Measurements from ENCODE around the gene TAF11L13. TPM values are rescaled to one million over a fixed set of nuclear protein-coding genes. Genes with fewer than 3 reads are reported as not detected.
"Not testable (repeated sequence)": the region's sequence is repeated elsewhere in the genome, so short reads cannot be mapped to it uniquely, and the experiment has no call there.

Gene TAF11L13
- total RNA-seq (2021), result not detected in 2 replicates
- percentile 30 among the genes with signal in this experiment for Bru-seq, nascent RNA
- BruChase-seq, experiment 1, labeled RNA remaining after a 2-hour chase, result percentile 20 among the genes with signal in this experiment
- BruChase-seq, experiment 2, labeled RNA remaining after a 6-hour chase, result percentile 27 among the genes with signal in this experiment
- long read RNA-seq, result 0 reads

- H3K4me3 ChIP-seq (ENCODE audit: low read depth, low read length, poor library complexity, severe bottlenecking); H3K36me3 ChIP-seq (ENCODE audit: insufficient read depth, low read length, poor library complexity, severe bottlenecking); H3K4me1 ChIP-seq (ENCODE audit: insufficient read depth, low read length, poor library complexity, severe bottlenecking); intact Hi-C loops (cut with micrococcal nuclease; ENCODE audit: unreplicated experiment); DNase-seq (ENCODE audit: low spot score); H3K9me3 ChIP-seq (ENCODE audit: low read depth, low read length, poor library complexity, severe bottlenecking); CTCF ChIA-PET; H3K27ac ChIP-seq (ENCODE audit: low read depth, low read length, poor library complexity, severe bottlenecking); POLR2A ChIA-PET (ENCODE audit: low non-redundant PET); H3K27me3 ChIP-seq (replicated peaks; ENCODE audit: insufficient read depth, low read depth, low read length, poor library complexity); BruUV-seq (replicated peaks): not testable (repeated sequence)
These were observed at the start of gene TAF11L13 for GRCh38 chr5:17631788-17632187. TAF11L13 (plus strand) TSS chr5:17632088.

DNA sequence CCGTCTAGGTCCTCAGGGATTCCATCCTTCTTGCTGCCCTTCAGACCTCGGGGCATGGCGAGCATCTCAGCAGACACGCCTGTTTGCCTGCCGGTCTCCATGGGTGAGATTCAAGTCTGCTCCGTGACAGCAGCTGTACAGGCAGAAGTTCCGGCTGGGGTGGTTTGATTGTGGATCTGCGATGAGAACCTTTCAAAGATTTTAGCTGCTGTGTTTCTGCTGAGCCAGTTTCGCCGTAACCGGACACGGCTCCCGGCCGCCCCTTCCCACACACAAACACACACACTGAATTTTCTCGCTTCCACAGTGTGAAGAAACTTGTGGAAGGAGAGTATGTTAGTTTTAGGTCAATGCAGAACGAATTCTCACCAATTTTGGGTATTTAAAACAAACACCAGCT lies 46.2 kb upstream of the TAF11L13 start, which contains the start of gene TAF11L7:
Gene TAF11L7, minus strand, starts transcription at position 101 of the 400 bp plus-strand sequence.
- H3K36me3 ChIP-seq (ENCODE audit: insufficient read depth, low read length, poor library complexity, severe bottlenecking); H3K27me3 ChIP-seq (replicated peaks; ENCODE audit: insufficient read depth, low read depth, low read length, poor library complexity); H3K27ac ChIP-seq (ENCODE audit: low read depth, low read length, poor library complexity, severe bottlenecking); BruUV-seq (replicated peaks); POLR2A ChIA-PET (ENCODE audit: low non-redundant PET); H3K4me1 ChIP-seq (ENCODE audit: insufficient read depth, low read length, poor library complexity, severe bottlenecking); intact Hi-C loops (cut with micrococcal nuclease; ENCODE audit: unreplicated experiment); H3K9me3 ChIP-seq (ENCODE audit: low read depth, low read length, poor library complexity, severe bottlenecking); CTCF ChIA-PET; H3K4me3 ChIP-seq (ENCODE audit: low read depth, low read length, poor library complexity, severe bottlenecking); DNase-seq (ENCODE audit: low spot score): not testable (repeated sequence)

DNA sequence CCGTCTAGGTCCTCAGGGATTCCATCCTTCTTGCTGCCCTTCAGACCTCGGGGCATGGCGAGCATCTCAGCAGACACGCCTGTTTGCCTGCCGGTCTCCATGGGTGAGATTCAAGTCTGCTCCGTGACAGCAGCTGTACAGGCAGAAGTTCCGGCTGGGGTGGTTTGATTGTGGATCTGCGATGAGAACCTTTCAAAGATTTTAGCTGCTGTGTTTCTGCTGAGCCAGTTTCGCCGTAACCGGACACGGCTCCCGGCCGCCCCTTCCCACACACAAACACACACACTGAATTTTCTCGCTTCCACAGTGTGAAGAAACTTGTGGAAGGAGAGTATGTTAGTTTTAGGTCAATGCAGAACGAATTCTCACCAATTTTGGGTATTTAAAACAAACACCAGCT lies 41.0 kb upstream of the TAF11L13 start, which contains the start of gene TAF11L8:
Gene TAF11L8, minus strand, starts transcription at position 101 of the 400 bp plus-strand sequence.
- H3K9me3 ChIP-seq (ENCODE audit: low read depth, low read length, poor library complexity, severe bottlenecking); H3K27me3 ChIP-seq (replicated peaks; ENCODE audit: insufficient read depth, low read depth, low read length, poor library complexity); BruUV-seq (replicated peaks); intact Hi-C loops (cut with micrococcal nuclease; ENCODE audit: unreplicated experiment); POLR2A ChIA-PET (ENCODE audit: low non-redundant PET); H3K36me3 ChIP-seq (ENCODE audit: insufficient read depth, low read length, poor library complexity, severe bottlenecking); H3K4me3 ChIP-seq (ENCODE audit: low read depth, low read length, poor library complexity, severe bottlenecking); H3K4me1 ChIP-seq (ENCODE audit: insufficient read depth, low read length, poor library complexity, severe bottlenecking); CTCF ChIA-PET; H3K27ac ChIP-seq (ENCODE audit: low read depth, low read length, poor library complexity, severe bottlenecking); DNase-seq (ENCODE audit: low spot score): not testable (repeated sequence)

- H3K27me3 ChIP-seq (replicated peaks; ENCODE audit: insufficient read depth, low read depth, low read length, poor library complexity); H3K4me1 ChIP-seq (ENCODE audit: insufficient read depth, low read length, poor library complexity, severe bottlenecking); H3K36me3 ChIP-seq (ENCODE audit: insufficient read depth, low read length, poor library complexity, severe bottlenecking); DNase-seq (ENCODE audit: low spot score); BruUV-seq (replicated peaks); CTCF ChIA-PET; H3K27ac ChIP-seq (ENCODE audit: low read depth, low read length, poor library complexity, severe bottlenecking); H3K4me3 ChIP-seq (ENCODE audit: low read depth, low read length, poor library complexity, severe bottlenecking); POLR2A ChIA-PET (ENCODE audit: low non-redundant PET); intact Hi-C loops (cut with micrococcal nuclease; ENCODE audit: unreplicated experiment); H3K9me3 ChIP-seq (ENCODE audit: low read depth, low read length, poor library complexity, severe bottlenecking): not testable (repeated sequence)
These were observed 37.6 kb upstream of the TAF11L13 start, which contains the start of gene TAF11L9 for GRCh38 chr5:17594255-17594654. TAF11L9 (minus strand) TSS chr5:17594394.

GRCh38 chr5:17597728-17598127 lies 34.2 kb upstream of the TAF11L13 start, which contains the start of gene TAF11L10:
TAF11L10 (minus strand) TSS chr5:17597828.
- CTCF ChIA-PET, result not testable (repeated sequence)

DNA sequence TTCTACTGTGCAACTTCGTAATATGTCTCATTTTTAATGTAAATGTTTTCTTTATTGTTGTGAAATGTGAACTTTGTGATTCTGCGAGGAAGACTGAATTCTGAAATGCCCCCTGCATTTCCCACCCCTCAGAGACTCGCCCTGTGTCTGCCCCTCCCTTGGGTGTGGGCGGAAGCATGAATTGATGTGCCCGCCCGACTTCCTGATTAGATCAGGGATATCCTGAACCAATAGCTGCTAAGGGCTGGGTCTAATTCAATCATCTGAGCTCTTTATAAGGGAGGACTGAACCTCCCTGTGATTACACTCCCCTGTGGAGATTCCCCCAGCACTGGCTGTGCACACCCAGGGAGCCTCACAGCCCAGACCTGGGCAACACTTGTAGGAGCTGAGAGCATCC lies 28.0 kb upstream of the TAF11L13 start, which contains the start of gene TAF11L11:
Gene TAF11L11, plus strand, starts transcription at position 304 of the 400 bp plus-strand sequence.
- CTCF ChIA-PET, result interaction anchor here (0.6 kb wide), 1 partner anchor 274 kb away, joined by 4 read pairs; no protein-coding TSS in a partner anchor
- DNase-seq (ENCODE audit: low spot score), result peak; percentile 54

More at GRCh38 chr5:17597728-17598127, 34.2 kb upstream of the TAF11L13 start, which contains the start of gene TAF11L10:
- intact Hi-C loops (cut with micrococcal nuclease; ENCODE audit: unreplicated experiment); H3K4me3 ChIP-seq (ENCODE audit: low read depth, low read length, poor library complexity, severe bottlenecking); H3K27ac ChIP-seq (ENCODE audit: low read depth, low read length, poor library complexity, severe bottlenecking); DNase-seq (ENCODE audit: low spot score); H3K4me1 ChIP-seq (ENCODE audit: insufficient read depth, low read length, poor library complexity, severe bottlenecking); POLR2A ChIA-PET (ENCODE audit: low non-redundant PET); H3K27me3 ChIP-seq (replicated peaks; ENCODE audit: insufficient read depth, low read depth, low read length, poor library complexity); BruUV-seq (replicated peaks); H3K36me3 ChIP-seq (ENCODE audit: insufficient read depth, low read length, poor library complexity, severe bottlenecking); H3K9me3 ChIP-seq (ENCODE audit: low read depth, low read length, poor library complexity, severe bottlenecking): not testable (repeated sequence)

More for the DNA sequence above, 28.0 kb upstream of the TAF11L13 start, which contains the start of gene TAF11L11:
- H3K36me3 ChIP-seq (ENCODE audit: insufficient read depth, low read length, poor library complexity, severe bottlenecking); H3K27ac ChIP-seq (ENCODE audit: low read depth, low read length, poor library complexity, severe bottlenecking); H3K9me3 ChIP-seq (ENCODE audit: low read depth, low read length, poor library complexity, severe bottlenecking); H3K4me3 ChIP-seq (ENCODE audit: low read depth, low read length, poor library complexity, severe bottlenecking); H3K27me3 ChIP-seq (replicated peaks; ENCODE audit: insufficient read depth, low read depth, low read length, poor library complexity); POLR2A ChIA-PET (ENCODE audit: low non-redundant PET); H3K4me1 ChIP-seq (ENCODE audit: insufficient read depth, low read length, poor library complexity, severe bottlenecking); intact Hi-C loops (cut with micrococcal nuclease; ENCODE audit: unreplicated experiment); BruUV-seq (replicated peaks): not testable (repeated sequence)

Measured in A673 (cell line).